ENCODE results near the gene CDH23. TPM values are rescaled to one million over a fixed set of nuclear protein-coding genes. Genes with fewer than 3 reads are reported as not detected.

Gene CDH23
- total RNA-seq, 1 donor from 2014 or later: not detected

DNA sequence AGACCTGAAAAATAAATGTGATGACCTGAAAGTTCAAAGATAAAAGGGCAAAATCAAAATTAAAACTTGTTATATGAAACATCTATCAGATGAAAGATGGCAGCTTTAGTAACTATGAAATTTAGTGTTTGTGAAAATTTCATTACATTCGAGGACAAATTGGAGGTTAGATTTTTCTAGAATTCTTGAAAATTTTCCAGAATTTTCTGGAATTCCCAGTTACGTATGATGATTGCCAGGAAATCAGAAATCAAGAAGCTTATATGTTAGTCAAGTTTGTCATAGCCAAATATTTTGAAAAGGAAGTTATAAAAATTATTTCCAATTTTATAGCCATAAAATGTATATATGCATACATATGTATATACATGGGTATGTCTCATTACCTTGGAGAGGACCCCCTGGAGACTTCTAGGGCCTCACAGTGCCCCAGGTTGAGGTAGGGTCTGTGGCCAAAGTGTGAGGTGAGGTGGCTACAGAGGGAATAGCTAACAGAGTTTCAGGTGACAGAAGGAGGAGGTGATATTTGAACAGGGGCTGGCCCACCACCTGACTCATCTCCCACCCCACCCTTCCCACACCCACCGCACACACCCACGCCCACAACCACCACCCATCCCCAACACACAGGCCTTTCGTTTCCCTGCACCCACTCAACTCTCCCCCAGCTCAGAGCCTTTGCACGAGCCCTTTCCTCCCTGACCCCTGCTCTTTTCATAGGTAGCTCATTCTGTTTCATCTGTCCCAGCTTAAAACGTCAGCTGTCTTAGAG is 301.4 kb downstream of the CDH23 start:
- H3K4me1 Mint-ChIP-seq (ENCODE audit: low read depth): no peaks in the 10 kb centered on the region
- H3K4me3 Mint-ChIP-seq (ENCODE audit: unreplicated experiment): no peak overlapping the region
- H3K36me3 Mint-ChIP-seq (ENCODE audit: low read depth): peaks cover 1% of the 10 kb centered on the region
- H3K27ac Mint-ChIP-seq (ENCODE audit: unreplicated experiment): no peak overlapping the region
- H3K9me3 Mint-ChIP-seq (ENCODE audit: low read depth): no peaks in the 10 kb centered on the region
- peaks cover 23% of the 10 kb centered on the region for H3K27me3 Mint-ChIP-seq (ENCODE audit: low read depth)
- DNase-seq (ENCODE audit: low spot score): no peak
- TF ChIP-seq, protein P1, sequence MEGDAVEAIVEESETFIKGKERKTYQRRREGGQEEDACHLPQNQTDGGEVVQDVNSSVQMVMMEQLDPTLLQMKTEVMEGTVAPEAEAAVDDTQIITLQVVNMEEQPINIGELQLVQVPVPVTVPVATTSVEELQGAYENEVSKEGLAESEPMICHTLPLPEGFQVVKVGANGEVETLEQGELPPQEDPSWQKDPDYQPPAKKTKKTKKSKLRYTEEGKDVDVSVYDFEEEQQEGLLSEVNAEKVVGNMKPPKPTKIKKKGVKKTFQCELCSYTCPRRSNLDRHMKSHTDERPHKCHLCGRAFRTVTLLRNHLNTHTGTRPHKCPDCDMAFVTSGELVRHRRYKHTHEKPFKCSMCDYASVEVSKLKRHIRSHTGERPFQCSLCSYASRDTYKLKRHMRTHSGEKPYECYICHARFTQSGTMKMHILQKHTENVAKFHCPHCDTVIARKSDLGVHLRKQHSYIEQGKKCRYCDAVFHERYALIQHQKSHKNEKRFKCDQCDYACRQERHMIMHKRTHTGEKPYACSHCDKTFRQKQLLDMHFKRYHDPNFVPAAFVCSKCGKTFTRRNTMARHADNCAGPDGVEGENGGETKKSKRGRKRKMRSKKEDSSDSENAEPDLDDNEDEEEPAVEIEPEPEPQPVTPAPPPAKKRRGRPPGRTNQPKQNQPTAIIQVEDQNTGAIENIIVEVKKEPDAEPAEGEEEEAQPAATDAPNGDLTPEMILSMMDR (IDR thresholded peaks at IDR 0.05): no peak

DNA sequence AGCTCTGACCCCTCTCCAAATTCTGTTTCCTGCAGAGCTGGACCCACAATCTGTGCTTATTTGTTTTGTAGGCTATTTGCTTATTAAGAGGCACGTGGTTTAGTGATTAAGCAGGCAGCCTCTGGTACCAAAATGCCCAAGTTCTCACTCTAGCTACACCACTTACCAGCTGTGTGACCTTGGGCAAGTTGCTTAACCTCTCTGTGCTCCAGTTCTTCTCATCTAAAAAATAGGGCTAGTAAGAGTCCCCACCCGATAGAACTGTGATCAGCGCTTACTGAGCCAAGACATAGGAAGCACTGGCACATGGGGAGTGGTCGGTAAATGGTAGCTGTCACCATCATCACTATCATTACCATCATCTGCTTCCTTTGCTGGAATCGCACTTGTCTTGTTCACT is 302.0 kb downstream of the CDH23 start:
- peaks cover 1% of the 10 kb centered on the region for H3K36me3 Mint-ChIP-seq (ENCODE audit: low read depth)
- H3K4me1 Mint-ChIP-seq (ENCODE audit: low read depth): no peaks in the 10 kb centered on the region
- H3K4me3 Mint-ChIP-seq (ENCODE audit: unreplicated experiment): no peak overlapping the region
- H3K27ac Mint-ChIP-seq (ENCODE audit: unreplicated experiment): no peak overlapping the region
- H3K9me3 Mint-ChIP-seq (ENCODE audit: low read depth): no peaks in the 10 kb centered on the region
- TF ChIP-seq, protein P1 (IDR thresholded peaks at IDR 0.05): no peak
- no peak for DNase-seq (ENCODE audit: low spot score)
- H3K27me3 Mint-ChIP-seq (ENCODE audit: low read depth): peaks cover 23% of the 10 kb centered on the region

DNA sequence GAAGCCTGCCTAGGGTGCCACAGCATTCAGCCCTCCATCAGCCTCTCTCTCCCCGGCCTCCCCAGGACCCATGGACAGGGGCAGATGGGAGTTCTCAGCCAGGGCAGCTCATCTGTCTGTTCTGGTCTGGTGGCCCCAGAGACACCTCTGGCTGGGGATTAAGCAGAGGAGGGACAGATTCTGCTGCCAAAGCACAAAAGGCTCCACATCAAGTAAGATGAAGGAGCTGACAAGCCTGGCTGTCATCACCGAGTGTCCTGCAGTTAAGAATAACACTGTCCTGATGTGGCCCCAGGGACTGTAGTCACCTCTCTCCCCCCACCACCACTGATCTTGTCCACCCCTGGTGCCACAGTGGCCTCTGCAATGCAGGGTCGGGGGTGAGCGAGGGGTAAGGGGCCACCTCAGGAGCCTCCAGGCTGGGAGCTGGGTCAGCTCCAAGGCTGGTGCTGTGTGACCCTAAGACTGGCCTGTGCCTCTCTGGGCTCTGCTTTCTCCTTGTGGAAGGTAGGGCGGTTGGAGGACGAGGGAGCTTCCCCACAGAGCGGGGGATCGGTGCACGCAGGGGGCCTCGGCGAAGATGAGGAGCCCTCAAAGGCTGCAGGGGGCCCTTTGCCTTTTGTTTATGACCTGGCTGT is 304.1 kb downstream of the CDH23 start:
- Mint-ChIP-seq H3K9me3 (ENCODE audit: low read depth) (no peaks in the 10 kb centered on the region), H3K4me1 (ENCODE audit: low read depth) (no peaks in the 10 kb centered on the region), H3K4me3 (ENCODE audit: unreplicated experiment) (no peak overlapping the region), H3K36me3 (ENCODE audit: low read depth) (no peaks in the 10 kb centered on the region), H3K27ac (ENCODE audit: unreplicated experiment) (no peak overlapping the region), H3K27me3 (ENCODE audit: low read depth) (peaks cover 23% of the 10 kb centered on the region)
- TF ChIP-seq, protein P1 (IDR thresholded peaks at IDR 0.05): no peak
- DNase-seq (ENCODE audit: low spot score): no peak

DNA sequence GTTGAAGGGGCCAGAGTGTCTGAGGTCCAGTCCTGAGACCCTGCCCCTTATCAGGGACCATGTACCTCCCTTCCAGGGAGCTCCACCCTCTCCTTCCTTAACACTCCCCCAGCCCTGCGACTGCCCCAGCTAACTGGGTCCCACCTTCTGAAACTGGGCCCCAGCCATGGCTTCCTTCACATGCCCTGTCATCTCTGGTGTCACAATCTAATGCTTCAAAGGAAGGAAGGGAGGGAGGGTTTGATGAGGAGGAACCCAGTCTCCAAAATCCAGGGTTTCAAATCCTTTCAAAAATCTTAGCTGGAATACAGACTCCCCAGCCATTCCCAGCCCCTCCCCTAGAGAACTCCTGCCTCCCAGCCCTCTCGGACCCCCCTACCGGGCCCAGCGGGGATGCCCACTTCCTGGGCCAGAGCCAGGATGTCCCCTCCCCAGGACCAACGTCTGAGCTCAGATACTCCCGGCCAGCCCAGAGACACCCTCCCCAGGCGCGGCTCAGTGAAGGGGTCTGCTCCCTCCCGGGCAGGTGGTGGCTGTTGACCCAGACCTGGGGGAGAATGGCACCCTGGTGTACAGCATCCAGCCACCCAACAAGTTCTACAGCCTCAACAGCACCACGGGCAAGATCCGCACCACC is 304.9 kb downstream of the CDH23 start:
- Mint-ChIP-seq H3K36me3 (ENCODE audit: low read depth) (no peaks in the 10 kb centered on the region), H3K27ac (ENCODE audit: unreplicated experiment) (no peak overlapping the region), H3K4me3 (ENCODE audit: unreplicated experiment) (no peak overlapping the region), H3K27me3 (ENCODE audit: low read depth) (peaks cover 23% of the 10 kb centered on the region), H3K9me3 (ENCODE audit: low read depth) (no peaks in the 10 kb centered on the region), H3K4me1 (ENCODE audit: low read depth) (no peaks in the 10 kb centered on the region)
- DNase-seq (ENCODE audit: low spot score): no peak
- TF ChIP-seq, protein P1 (IDR thresholded peaks at IDR 0.05): no peak

DNA sequence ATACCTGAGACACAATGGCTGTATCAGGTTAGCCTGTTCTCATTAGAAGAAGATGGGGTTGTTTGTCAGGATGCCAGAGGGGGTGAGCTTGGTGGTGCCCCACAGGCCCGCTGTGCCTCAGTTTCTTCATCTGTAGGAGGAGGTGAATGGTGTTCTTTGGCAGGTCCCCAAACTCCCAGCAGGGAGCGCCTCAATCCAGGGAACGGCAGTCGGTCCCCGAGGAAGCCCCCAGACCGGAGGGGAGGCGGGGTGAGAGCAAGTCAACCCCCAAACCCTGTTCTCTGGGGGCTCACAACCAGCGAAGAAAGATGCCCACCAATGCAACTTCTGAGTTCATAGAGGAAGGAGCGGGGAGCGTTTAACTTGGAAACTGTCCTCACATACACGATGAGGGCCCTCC is 306.9 kb downstream of the CDH23 start:
- Mint-ChIP-seq H3K4me3 (ENCODE audit: unreplicated experiment) (no peak overlapping the region), H3K9me3 (ENCODE audit: low read depth) (no peaks in the 10 kb centered on the region), H3K27me3 (ENCODE audit: low read depth) (peaks cover 23% of the 10 kb centered on the region), H3K36me3 (ENCODE audit: low read depth) (no peaks in the 10 kb centered on the region), H3K4me1 (ENCODE audit: low read depth) (no peaks in the 10 kb centered on the region), H3K27ac (ENCODE audit: unreplicated experiment) (no peak overlapping the region)
- TF ChIP-seq, protein P1 (IDR thresholded peaks at IDR 0.05): no peak
- DNase-seq (ENCODE audit: low spot score): no peak
